GM23338 (cell line): ENCODE measurements around the gene SIRPD. TPM values are rescaled to one million over a fixed set of nuclear protein-coding genes. Genes with fewer than 3 reads are reported as not detected.

Source experiments
- ATAC-seq: fragments of 200-7000 bp; cut with Tn5 transposase; 3 replicates; pipeline ENCODE4 v1.9.1; 2020
- DNase-seq: peaks from one replicate; pipeline ENCODE4 v3.0.0-alpha.2; 2015; ENCODE audit warnings: low spot score
- H2AFZ ChIP-seq: fragments of 200-600 bp; sonication (generic); 2 replicates; pipeline ENCODE4 v1.8.0; 2016; ENCODE audit warnings: antibody characterized with exemption, mild to moderate bottlenecking, moderate library complexity
- H3F3A ChIP-seq: fragments of 200-600 bp; sonication (generic); replicated peaks from 2 replicates; pipeline ENCODE4 v1.8.0; 2017; ENCODE audit warnings: antibody characterized with exemption, mixed run types, low read depth
- H3K27ac ChIP-seq: fragments of 200-600 bp; sonication (generic); 2 replicates; pipeline ENCODE4 v1.6.1; 2016; ENCODE audit warnings: low read depth
- H3K27me3 ChIP-seq: fragments of 200-600 bp; sonication (generic); 2 replicates; pipeline ENCODE4 v1.8.0; 2016; ENCODE audit warnings: mild to moderate bottlenecking, mixed run types, moderate library complexity; ENCODE audit not compliant: insufficient read depth
- H3K36me3 ChIP-seq: fragments of 200-600 bp; sonication (generic); 2 replicates; pipeline ENCODE4 v1.8.0; 2016; ENCODE audit warnings: mild to moderate bottlenecking; ENCODE audit not compliant: insufficient read depth
- H3K4me1 ChIP-seq: fragments of 200-600 bp; sonication (generic); 2 replicates; pipeline ENCODE4 v1.8.0; 2016; ENCODE audit warnings: mild to moderate bottlenecking, moderate library complexity; ENCODE audit not compliant: insufficient read depth
- H3K4me2 ChIP-seq: fragments of 200-600 bp; sonication (generic); 2 replicates; pipeline ENCODE4 v1.7.1; 2017; ENCODE audit warnings: mixed run types
- H3K4me3 ChIP-seq: fragments of 200-600 bp; sonication (generic); 2 replicates; pipeline ENCODE4 v1.6.1; 2016; ENCODE audit warnings: mixed run types
- H3K79me2 ChIP-seq: fragments of 200-600 bp; sonication (generic); replicated peaks from 2 replicates; pipeline ENCODE4 v1.8.0; 2017; ENCODE audit warnings: mild to moderate bottlenecking; ENCODE audit not compliant: insufficient read depth
- H3K9me2 ChIP-seq: fragments of 200-600 bp; sonication (generic); 2 replicates; pipeline ENCODE4 v1.8.0; 2017; ENCODE audit not compliant: insufficient read depth
- H4K20me1 ChIP-seq: fragments of 200-600 bp; sonication (generic); replicated peaks from 2 replicates; pipeline ENCODE4 v1.8.0; 2017; ENCODE audit warnings: mild to moderate bottlenecking; ENCODE audit not compliant: insufficient read depth
- H3K27ac Mint-ChIP-seq: 2 replicates; pipeline ENCODE4 v1.8.0; 2020; ENCODE audit warnings: inconsistent platforms, mild to moderate bottlenecking, moderate library complexity, mixed read lengths
- H3K27me3 Mint-ChIP-seq: 3 replicates; pipeline ENCODE4 v1.8.0; 2022; ENCODE audit warnings: low read depth, mild to moderate bottlenecking, moderate library complexity, mixed read lengths, inconsistent platforms; ENCODE audit not compliant: insufficient read depth, poor library complexity
- H3K36me3 Mint-ChIP-seq: 3 replicates; pipeline ENCODE4 v1.8.0; 2021; ENCODE audit warnings: low read depth, mild to moderate bottlenecking, inconsistent platforms, moderate library complexity, mixed read lengths
- H3K4me1 Mint-ChIP-seq: 3 replicates; pipeline ENCODE4 v1.8.0; 2020; ENCODE audit warnings: mild to moderate bottlenecking, inconsistent platforms, mixed read lengths
- H3K4me3 Mint-ChIP-seq: 3 replicates; pipeline ENCODE4 v1.8.0; 2021; ENCODE audit warnings: moderate library complexity, mild to moderate bottlenecking, inconsistent platforms, mixed read lengths
- H3K9me3 Mint-ChIP-seq: 3 replicates; pipeline ENCODE4 v1.8.0; 2020; ENCODE audit warnings: moderate library complexity, mild to moderate bottlenecking, inconsistent platforms, mixed read lengths
- CREB1 ChIP-seq: fragments of 250-450 bp; sonication (Bioruptor Pico); IDR thresholded peaks from 2 replicates; pipeline ENCODE4 v1.5.0; 2020; ENCODE audit warnings: low read depth, mild to moderate bottlenecking, moderate library complexity
- CTCF ChIP-seq, 2 experiments: fragments of 200-600 bp in 1 of 2; sonication (generic) in 1 of 2; conservative IDR thresholded peaks; 2 replicates each; pipeline versions ENCODE4 v1.5.1 to v1.6.1; 2016 to 2017; ENCODE audit warnings: antibody characterized with exemption in 2 of 2, low read depth in 2 of 2, mild to moderate bottlenecking in 2 of 2, moderate library complexity in 1 of 2
- ETS1 ChIP-seq: IDR thresholded peaks from 2 replicates; pipeline ENCODE4 v1.6.1; 2016; ENCODE audit warnings: antibody characterized with exemption
- EZH2 ChIP-seq: fragments of 200-600 bp; sonication (generic); IDR thresholded peaks from one replicate; pipeline ENCODE4 v1.8.0; 2017; ENCODE audit warnings: antibody characterized with exemption, mild to moderate bottlenecking, low read depth; ENCODE audit not compliant: unreplicated experiment
- EZH2phosphoT487 ChIP-seq: fragments of 200-600 bp; sonication (generic); IDR thresholded peaks from one replicate; pipeline ENCODE4 v1.8.1; 2018; ENCODE audit warnings: antibody characterized with exemption; ENCODE audit not compliant: unreplicated experiment
- NANOG ChIP-seq: IDR thresholded peaks from 2 replicates; pipeline ENCODE4 v1.6.1; 2016; ENCODE audit warnings: antibody characterized with exemption, borderline replicate concordance
- REST ChIP-seq: IDR thresholded peaks from one replicate; pipeline ENCODE4 v1.6.1; 2018; ENCODE audit warnings: antibody characterized with exemption; ENCODE audit not compliant: unreplicated experiment
- ZNF114 ChIP-seq: fragments of 250-450 bp; sonication (Bioruptor Pico); IDR thresholded peaks from 2 replicates; pipeline ENCODE4 v1.5.0; 2020; ENCODE audit warnings: mild to moderate bottlenecking, moderate library complexity
- ZNF331 ChIP-seq: fragments of 250-450 bp; sonication (Bioruptor Pico); IDR thresholded peaks from 2 replicates; pipeline ENCODE4 v1.5.0; 2020; ENCODE audit warnings: low read depth, mild to moderate bottlenecking, moderate library complexity
- polyA plus RNA-seq: library from polyadenylated mRNA; unstranded; fragments of >200 nt; fragmentation: Nextera tagmentation; extraction: Ambion mirVana; gene quantifications from 2 replicates; pipeline ENCODE4 v1.2.1, GENCODE V29; 2016
- total RNA-seq: library from RNA; depleted of rRNA; stranded (reverse); fragments of >200 nt; shearing (Covaris generic); gene quantifications from 2 replicates; pipeline ENCODE4 v1.2.3, GENCODE V29; 2014

SIRPD gene
- total and polyA plus RNA-seq, 2 experiments from 2014 or later, result not detected

GRCh38 chr20:1526310-1526709 is 31.2 kb downstream of the SIRPD start:
- Histone ChIP-seq H3K27ac (no peak overlapping the region), H3F3A (no peaks in the 10 kb centered on the region), H3K4me1 (no peaks in the 10 kb centered on the region), H3K4me3 (no peak overlapping the region), H3K79me2 (no peaks in the 10 kb centered on the region), H2AFZ (no peak overlapping the region), H3K9me2 (no peaks in the 10 kb centered on the region), H4K20me1 (no peaks in the 10 kb centered on the region), H3K36me3 (no peaks in the 10 kb centered on the region), H3K27me3 (no peaks in the 10 kb centered on the region), H3K4me2 (no peak overlapping the region)
- ATAC-seq, result no peak
- Mint-ChIP-seq H3K4me1 (no peaks in the 10 kb centered on the region), H3K36me3 (no peaks in the 10 kb centered on the region), H3K27me3 (no peaks in the 10 kb centered on the region), H3K27ac (no peak overlapping the region), H3K4me3 (no peak overlapping the region), H3K9me3 (no peaks in the 10 kb centered on the region)
- TF ChIP-seq CREB1 (no peak), REST (no peak)
- DNase-seq, result no peak

DNA sequence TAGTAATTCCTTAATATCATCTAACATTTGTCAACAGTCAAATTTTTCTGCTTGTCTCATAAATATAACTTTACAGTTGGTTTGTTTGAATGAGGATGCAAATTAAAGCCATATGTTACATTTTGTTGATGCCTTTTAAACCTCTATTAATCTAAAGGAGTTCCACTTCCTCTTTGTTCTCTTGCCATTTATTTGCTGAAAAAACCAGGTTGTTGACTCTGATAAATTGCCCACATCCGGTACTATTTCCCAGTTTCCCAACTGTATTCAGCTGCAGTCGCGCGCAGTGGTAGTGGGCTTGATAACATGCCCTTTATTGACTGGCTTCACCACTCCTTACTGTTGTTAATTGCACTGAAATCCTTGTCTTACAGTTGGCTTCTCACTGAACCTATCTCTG is 33.5 kb downstream of the SIRPD start:
- Histone ChIP-seq H3K4me2 (no peak overlapping the region), H2AFZ (no peak overlapping the region), H3F3A (no peaks in the 10 kb centered on the region), H3K27ac (no peak overlapping the region), H3K79me2 (no peaks in the 10 kb centered on the region), H3K27me3 (no peaks in the 10 kb centered on the region), H3K9me2 (0 out of 2 replicates have a peak, but pooled peaks cover 7% of the 10 kb centered on the region), H3K36me3 (no peaks in the 10 kb centered on the region), H3K4me1 (0 out of 2 replicates have a peak, but pooled peaks cover under 1% of the 10 kb centered on the region), H4K20me1 (no peaks in the 10 kb centered on the region), H3K4me3 (no peak overlapping the region)
- no peak for TF ChIP-seq ETS1
- TF ChIP-seq ZNF331 (CRISPR knock-in tag), result no peak
- no peak for TF ChIP-seq ZNF114
- TF ChIP-seq EZH2phosphoT487, result no peak
- Mint-ChIP-seq H3K36me3 (no peaks in the 10 kb centered on the region), H3K4me1 (no peaks in the 10 kb centered on the region), H3K9me3 (no peaks in the 10 kb centered on the region), H3K27ac (no peak overlapping the region), H3K4me3 (no peak overlapping the region), H3K27me3 (no peaks in the 10 kb centered on the region)
- ATAC-seq, result no peak
- no peak for DNase-seq

DNA sequence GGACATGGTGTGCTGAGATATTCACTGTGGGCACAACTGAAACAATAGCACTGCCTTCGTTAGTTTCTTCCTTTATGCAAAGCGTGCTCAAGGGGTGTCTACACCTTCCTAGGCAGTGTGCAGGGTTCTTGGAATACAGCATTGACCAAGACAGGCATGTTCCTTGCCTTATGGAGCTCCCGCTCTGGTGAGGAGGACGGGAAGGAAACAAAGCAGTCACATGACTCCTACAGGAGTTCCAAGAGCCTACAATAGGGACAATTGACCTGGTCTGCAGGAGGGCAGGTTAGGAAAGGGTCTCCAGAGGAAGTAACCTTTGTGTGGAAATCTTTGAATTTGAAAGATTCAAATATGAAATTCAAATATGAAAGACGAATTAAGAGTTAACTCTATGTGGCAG is 40.5 kb downstream of the SIRPD start:
- H3K4me3 ChIP-seq, result no peak overlapping the region
- no peak overlapping the region for H3K27ac ChIP-seq
- no peak for TF ChIP-seq NANOG
- no peak for TF ChIP-seq CTCF (conservative IDR thresholded peaks at IDR 0.05; ENCODE audit: low read depth in 2 of 2)
- no peak for TF ChIP-seq ZNF331 (CRISPR knock-in tag)
- TF ChIP-seq EZH2, result no peak
- TF ChIP-seq EZH2phosphoT487, result no peak

More for the DNA sequence above, 40.5 kb downstream of the SIRPD start:
- Histone ChIP-seq H3F3A (no peaks in the 10 kb centered on the region), H3K4me1 (peaks cover 10% of the 10 kb centered on the region), H3K9me2 (peaks cover 24% of the 10 kb centered on the region; the same call in 1 of the 2 replicates), H3K27me3 (no peaks in the 10 kb centered on the region), H4K20me1 (no peaks in the 10 kb centered on the region; the same call in 1 of the 2 replicates), H3K4me2 (no peak overlapping the region), H2AFZ (peak overlapping the region; percentile 94), H3K36me3 (no peaks in the 10 kb centered on the region), H3K79me2 (no peaks in the 10 kb centered on the region)
- ATAC-seq (no peak), DNase-seq (no peak)
- no peak overlapping the region for H3K27ac Mint-ChIP-seq
- H3K4me1 Mint-ChIP-seq, result peaks cover 12% of the 10 kb centered on the region; the same call in 2 of the 3 replicates
- peaks cover 3% of the 10 kb centered on the region for H3K27me3 Mint-ChIP-seq
- H3K4me3 Mint-ChIP-seq, result no peak overlapping the region
- H3K9me3 Mint-ChIP-seq, result no peaks in the 10 kb centered on the region
- no peaks in the 10 kb centered on the region for H3K36me3 Mint-ChIP-seq
